Measurements from ENCODE around the gene TRIM37.
"Not testable (repeated sequence)": the region's sequence is repeated elsewhere in the genome, so short reads cannot be mapped to it uniquely, and the experiment has no call there.

The TRIM37 gene

GRCh38 chr17:58995247-58995940, 111.3 kb downstream of the TRIM37 start:
- DNase-seq (ENCODE audit: low spot score) = no peak

GRCh38 chr17:58993311-58993710, 113.4 kb downstream of the TRIM37 start:
- no peak for DNase-seq (ENCODE audit: low spot score)

- peak; percentile 18 for DNase-seq (ENCODE audit: low spot score)
Measured at GRCh38 chr17:58991718-58992331, 114.9 kb downstream of the TRIM37 start.

DNA sequence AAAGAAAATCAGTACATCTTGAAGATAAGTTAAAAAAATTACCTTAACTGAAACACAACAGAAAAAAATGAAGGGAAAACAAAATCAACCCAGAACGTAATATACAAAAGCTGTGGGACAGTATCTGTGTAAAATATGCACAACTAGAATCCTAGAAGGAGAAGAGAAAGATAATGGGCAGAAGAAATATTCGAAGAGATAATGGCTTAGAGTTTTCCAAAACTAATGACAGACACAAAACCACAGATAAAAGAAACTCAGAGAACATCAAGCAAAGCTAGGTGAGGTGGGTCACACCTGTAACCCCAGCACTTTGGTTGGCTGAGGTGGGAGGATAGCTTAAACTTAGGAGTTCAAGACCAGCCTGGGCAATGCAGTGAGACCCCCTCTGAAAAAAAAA, 117.1 kb downstream of the TRIM37 start:
- DNase-seq (ENCODE audit: low spot score) = no peak

- peak; percentile 8 for DNase-seq (ENCODE audit: low spot score)
Measured at GRCh38 chr17:58985971-58986370, 120.7 kb downstream of the TRIM37 start.

DNA sequence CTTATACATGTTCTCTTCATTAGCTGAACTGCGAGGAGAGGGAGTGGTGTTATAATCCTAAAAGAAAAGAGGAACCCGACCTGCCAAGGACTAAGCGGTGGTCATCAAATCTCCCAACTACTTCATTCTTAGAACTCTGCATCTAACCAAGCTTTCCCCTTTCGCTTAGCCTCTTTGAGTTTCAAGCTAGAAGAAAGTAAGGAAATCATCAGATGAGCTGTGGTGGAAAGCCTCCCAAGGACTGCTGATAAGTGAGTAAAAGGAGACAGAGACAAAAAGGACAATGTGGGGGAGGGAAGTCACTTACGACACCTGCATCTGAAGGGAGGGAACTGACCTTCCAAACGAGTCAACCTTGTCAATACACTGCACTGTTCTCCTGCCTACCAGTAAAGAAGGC, 121.3 kb downstream of the TRIM37 start:
- DNase-seq (ENCODE audit: low spot score) = no peak

GRCh38 chr17:58982626-58983025, 124.1 kb downstream of the TRIM37 start:
- DNase-seq (ENCODE audit: low spot score) = no peak

DNA sequence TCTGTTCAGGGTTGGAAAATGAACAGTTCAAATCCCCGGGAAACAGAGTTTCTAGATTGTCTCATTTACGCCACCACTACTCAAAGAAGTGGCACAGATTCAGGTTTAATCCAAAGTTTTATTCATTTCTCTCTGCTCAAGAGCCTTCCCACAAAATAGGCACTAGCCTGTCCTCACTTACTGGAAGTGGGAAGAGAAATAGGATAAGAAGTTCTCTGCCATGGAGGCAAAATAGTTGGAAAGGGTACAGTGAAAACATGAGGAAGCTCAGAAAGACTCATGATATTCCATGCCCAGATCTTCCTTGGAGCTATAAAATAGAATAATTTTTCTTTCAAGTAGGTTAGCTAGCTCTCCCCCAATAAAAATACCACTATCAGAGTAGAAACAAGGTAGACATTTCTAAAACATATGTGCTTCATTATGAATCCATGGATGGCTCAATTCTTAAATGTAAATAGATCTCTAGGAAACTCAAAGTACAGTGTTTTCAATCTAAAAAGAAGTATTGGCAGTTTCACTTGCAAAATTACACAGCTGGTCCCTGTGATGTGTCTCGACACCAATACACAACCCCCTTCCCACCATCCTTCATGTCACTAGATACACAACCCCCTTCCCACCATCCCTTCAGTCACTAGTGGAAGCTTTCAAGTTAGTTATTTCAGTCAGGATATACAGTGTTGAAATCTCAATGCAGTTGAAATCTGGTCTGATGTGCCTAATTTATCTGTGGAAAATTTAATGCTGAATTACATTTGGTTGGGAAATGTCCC, 125.8 kb downstream of the TRIM37 start:
- DNase-seq (ENCODE audit: low spot score) = no peak

GRCh38 chr17:58976541-58976940, 130.1 kb downstream of the TRIM37 start:
- DNase-seq (ENCODE audit: low spot score) = no peak

DNA sequence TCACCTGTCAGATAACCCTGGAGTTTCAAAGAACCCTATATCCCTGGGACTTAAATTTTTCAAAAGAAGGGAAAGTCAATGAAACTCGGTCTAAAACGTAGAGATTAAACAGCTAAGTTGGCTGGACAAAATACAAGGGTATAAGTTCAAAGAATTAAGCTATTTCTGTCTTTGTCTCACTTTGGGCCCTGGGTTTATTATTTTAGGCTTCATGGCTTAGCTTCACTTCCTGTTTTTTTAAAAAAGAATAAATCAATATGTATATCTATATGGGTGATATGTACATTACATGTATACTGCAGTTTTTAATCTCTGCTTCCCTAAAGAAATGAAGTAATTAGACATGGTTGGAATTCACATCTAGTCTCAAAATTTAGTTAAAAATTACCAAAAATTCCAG, 132.3 kb downstream of the TRIM37 start:
- no peak for DNase-seq (ENCODE audit: low spot score)

GRCh38 chr17:58970609-58971450, 135.8 kb downstream of the TRIM37 start:
- DNase-seq (ENCODE audit: low spot score) = peak; percentile 74

DNA sequence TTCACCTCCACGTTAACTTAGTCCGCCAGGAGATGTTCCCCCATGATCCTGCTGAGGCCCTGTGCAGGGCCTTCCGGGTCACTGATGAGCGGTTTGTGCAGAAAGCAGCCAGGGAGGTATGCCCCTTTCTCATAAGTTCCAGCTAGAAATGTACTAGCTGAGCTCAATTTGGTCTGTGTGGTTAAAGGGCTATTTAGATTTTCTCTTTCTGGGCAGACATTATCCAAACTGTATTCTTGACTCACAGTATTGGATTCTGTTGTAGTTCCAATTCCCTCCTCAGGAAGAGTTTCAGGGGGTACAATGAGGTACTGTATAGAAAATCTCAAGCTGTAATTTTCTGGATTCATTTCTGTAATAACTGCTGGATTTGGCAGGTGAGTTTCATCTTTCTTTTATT, 137.1 kb downstream of the TRIM37 start:
- no peak for DNase-seq (ENCODE audit: low spot score)

DNA sequence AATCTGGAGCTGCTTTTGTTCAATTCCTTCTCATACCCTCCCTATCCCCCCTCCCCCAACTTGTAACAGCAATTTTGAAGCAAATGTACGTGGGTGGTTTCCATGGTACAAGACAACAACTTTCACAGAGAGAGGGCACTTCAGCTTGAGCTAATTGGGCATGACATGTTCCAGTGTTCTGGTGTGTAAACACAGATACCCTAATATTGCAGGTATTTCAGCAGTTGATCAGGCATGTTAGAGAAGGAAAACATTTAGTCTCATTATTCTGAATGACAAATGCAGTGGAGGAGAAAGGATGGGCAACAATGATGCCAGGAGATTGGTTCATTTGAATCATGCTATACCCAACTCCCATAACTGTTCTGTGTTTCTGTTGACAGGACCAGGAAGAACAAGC, 137.5 kb downstream of the TRIM37 start:
- no peak for DNase-seq (ENCODE audit: low spot score)

- DNase-seq (ENCODE audit: low spot score) = no peak
Measured at GRCh38 chr17:58968426-58969061, 138.1 kb downstream of the TRIM37 start.

GRCh38 chr17:58966208-58966607, 140.5 kb downstream of the TRIM37 start:
- no peak for DNase-seq (ENCODE audit: low spot score)

- DNase-seq (ENCODE audit: low spot score) = no peak
Measured at GRCh38 chr17:58965221-58965620, 141.5 kb downstream of the TRIM37 start.

GRCh38 chr17:58960068-58960467, 146.6 kb downstream of the TRIM37 start:
- DNase-seq (ENCODE audit: low spot score) = peak; percentile 61

- DNase-seq (ENCODE audit: low spot score) = not testable (repeated sequence)
Measured at GRCh38 chr17:58957725-58958073, 149.0 kb downstream of the TRIM37 start.

DNA sequence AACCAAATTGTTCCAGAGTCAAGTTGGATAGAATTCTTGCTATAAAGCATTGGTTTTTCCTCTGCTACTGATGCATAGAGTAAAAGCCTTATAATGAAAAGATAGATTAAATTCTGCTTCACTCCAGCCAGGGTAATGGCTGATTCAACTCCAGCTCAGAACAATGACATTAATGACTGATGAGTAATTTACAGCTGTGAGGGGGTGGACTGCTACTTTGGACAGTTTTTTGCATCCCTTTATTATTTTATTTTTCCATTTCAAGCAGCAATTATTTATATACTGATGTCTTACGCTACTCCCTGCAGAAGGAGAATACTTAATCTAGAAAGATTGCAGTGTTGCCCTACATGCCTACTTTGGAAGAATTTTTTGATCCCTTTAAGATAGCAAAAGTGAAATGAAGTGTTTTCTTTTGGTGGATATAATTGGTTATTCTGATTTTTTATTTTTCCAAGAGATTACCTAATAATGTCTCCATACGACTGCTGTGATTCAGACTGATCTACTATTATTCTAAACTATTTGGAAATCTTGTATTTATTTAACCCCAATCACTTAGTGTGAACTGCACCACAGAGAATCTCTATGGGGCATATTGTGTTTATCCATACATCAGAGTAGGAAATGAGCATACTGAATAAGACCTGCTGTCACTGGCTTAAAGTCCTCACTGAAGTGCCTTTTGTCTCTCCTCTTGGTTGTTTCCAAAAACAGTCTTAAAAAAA, 149.5 kb downstream of the TRIM37 start:
- peak; percentile 75 for DNase-seq (ENCODE audit: low spot score)

GRCh38 chr17:58954358-58954757, 152.3 kb downstream of the TRIM37 start:
- DNase-seq (ENCODE audit: low spot score) = not testable (repeated sequence)

GRCh38 chr17:58947824-58948223, 158.9 kb downstream of the TRIM37 start:
- DNase-seq (ENCODE audit: low spot score) = no peak

Measured in RKO (cell line).